GM21619 (cell line): ENCODE data around the gene SNX3.
"Not testable (repeated sequence)": the region's sequence is repeated elsewhere in the genome, so short reads cannot be mapped to it uniquely, and the experiment has no call there.

ENCODE experiments used
- ATAC-seq: cut with Tn5 transposase; IDR thresholded peaks from one replicate; pipeline ENCODE4 v1.9.1; 2021; ENCODE audit not compliant: unreplicated experiment

The SNX3 gene

GRCh38 chr6:108260809-108261569 is at the start of gene SNX3:
SNX3 (minus strand) TSS chr6:108261040; CDS start chr6:108260921, 119 bp downstream.
- peak; percentile 83 for ATAC-seq

GRCh38 chr6:108309844-108310243 is 49.0 kb upstream of the SNX3 start:
- ATAC-seq = no peak

- ATAC-seq = not testable (repeated sequence)
Measured at GRCh38 chr6:108308641-108309040, 47.8 kb upstream of the SNX3 start.

- ATAC-seq = no peak
Measured at GRCh38 chr6:108304646-108305045, 43.8 kb upstream of the SNX3 start.

DNA sequence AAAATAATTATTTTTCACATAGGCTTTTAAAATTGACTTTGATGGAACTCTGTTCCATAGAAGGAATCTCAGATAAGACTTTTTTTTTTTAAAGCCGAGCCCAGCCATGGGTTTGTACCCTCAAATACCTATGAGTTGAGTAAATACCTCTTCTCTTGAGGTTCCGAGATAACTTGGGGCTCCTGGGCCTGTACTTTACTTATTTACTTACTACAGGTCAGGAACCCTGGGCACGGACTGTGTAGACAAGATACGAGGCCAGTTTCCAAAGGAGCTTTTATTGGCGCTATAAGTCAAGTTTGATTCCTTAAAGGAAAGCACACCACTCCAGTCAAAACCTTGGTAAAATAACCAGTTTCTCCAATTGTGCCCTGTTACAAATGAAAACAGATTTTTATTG is 41.5 kb upstream of the SNX3 start:
- ATAC-seq = no peak

- ATAC-seq = no peak
Measured at GRCh38 chr6:108295676-108296075, 34.8 kb upstream of the SNX3 start.

DNA sequence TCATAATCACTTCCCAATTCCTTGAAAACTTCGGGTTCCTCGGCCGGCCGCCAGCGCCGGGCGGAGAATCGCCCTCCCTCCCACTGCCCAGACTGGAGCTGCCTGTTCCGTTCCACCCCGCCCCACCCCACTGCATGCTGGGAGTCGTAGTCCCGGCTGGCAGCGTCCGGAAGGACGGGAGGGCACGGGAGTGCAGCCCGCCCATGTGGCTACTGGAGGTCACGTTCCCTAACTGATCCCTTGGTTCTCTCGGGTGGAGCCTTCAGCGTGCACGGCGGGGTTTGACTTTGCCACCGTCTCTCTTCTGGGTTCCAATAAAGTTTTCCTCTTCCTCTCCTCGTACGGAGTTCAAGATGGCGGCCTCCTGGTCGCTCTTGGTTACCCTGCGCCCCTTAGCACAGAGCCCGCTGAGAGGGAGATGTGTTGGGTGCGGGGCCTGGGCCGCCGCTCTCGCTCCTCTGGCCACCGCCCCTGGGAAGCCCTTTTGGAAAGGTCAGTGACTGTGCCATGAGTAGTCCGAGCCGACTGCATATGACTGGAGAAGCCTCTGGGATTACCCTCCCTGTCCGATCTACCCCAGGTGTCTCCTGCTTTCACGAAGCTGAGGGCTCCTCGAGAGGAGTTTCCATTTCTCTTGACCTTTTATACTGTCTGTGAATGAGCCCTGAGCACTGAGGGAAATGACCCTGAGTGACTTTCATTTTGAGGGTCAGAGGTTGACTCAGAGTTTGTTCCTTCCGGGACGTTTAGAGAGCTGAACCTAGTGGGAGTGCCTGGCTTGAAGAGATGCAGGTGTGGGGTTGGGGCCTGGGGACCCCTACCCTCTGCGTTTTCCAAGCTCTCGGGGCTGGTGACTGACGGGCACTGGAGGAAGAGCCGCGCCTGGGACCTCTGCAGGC is 34.1 kb upstream of the SNX3 start, which contains the start of gene AFG1L:
TSS of gene AFG1L (plus strand) at position 328 of the 899 bp plus-strand sequence. CDS start at position 354, 26 bp downstream.
- peak; percentile 86 for ATAC-seq

GRCh38 chr6:108294297-108294726 is 33.5 kb upstream of the SNX3 start:
- ATAC-seq = peak; percentile 19

DNA sequence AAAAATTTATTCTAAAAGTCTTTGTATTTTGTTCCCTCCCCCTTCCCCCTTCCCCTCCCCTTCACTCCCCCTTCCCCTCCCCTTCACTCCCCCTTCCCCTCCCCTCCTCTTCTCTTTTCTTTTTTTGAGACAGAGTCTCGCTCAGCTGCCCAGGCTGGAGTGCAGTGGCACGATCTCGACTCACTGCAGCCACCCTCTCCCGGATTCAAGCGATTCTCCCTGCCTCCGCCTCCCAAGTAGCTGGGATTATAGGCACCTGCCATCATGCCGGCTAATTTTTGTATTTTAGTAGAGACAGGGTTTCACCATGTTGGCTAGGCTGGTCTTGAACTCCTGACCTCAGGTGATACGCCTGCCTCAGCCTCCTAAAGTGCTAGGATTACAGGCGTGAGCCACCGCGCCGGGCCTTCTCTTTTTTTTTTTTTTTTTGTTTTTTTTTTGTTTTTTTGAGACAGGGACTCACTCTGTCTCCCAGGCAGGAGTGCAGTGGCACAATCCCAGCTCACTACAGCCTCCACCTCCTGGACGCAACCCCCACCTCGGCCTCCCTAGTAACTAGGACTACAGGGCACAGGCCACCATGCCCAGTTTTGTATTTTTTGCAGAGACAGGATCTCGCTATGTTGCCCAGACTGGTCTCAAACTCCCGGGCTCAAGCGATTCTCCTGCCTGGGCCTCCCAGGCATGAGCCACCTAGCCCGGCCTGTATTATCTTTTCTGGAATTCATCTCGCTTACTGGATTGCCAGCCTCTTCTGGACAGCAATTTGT is 32.9 kb upstream of the SNX3 start:
- no peak for ATAC-seq

DNA sequence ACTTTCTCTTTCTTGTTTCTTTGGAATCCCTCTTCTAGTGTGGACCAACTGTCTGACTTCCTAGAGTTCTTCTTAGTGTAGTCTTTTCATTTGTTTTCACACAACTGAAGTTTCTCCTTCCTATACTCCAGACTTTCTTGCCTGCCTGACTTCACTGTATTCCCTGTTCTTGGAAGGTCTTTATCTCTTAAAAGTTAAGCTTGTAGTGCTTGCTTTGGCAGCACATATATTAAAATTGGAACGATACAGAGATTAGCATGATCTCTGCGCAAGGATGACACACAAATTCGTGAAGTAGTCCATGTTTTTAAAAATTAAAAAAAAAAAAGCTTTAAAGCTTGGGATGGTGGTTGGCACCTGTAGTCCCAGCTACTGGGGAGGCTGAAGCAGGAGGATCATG is 31.7 kb upstream of the SNX3 start:
- not testable (repeated sequence) for ATAC-seq

GRCh38 chr6:108291091-108291490 is 30.3 kb upstream of the SNX3 start:
- ATAC-seq = no peak

- no peak for ATAC-seq
Measured at GRCh38 chr6:108288742-108289141, 27.9 kb upstream of the SNX3 start.

- ATAC-seq = no peak
Measured at GRCh38 chr6:108287373-108287772, 26.5 kb upstream of the SNX3 start.

GRCh38 chr6:108286366-108286765 is 25.5 kb upstream of the SNX3 start:
- ATAC-seq = no peak

- ATAC-seq = no peak
Measured at GRCh38 chr6:108285381-108285780, 24.5 kb upstream of the SNX3 start.

GRCh38 chr6:108277831-108278230 is 17.0 kb upstream of the SNX3 start:
- ATAC-seq = no peak

DNA sequence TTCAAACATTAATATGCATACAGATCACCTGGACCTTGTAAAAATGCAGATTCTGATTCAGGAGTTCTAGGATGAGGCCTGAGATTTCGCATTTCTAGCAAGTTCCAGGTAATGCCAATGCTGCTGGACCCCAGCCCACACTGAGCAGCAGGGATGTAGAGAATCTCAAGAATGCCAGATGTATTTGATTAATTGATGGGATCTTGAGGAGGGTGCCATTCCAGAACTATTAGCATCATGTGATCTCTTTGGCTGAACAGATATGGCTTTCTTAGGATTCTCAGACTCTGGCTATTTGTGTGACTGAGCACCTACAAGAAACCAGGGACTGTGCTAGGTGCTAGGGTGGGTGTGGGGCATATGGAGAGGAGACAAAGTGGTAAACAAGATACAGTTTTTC is 16.5 kb upstream of the SNX3 start:
- no peak for ATAC-seq

GRCh38 chr6:108275976-108276375 is 15.1 kb upstream of the SNX3 start:
- ATAC-seq = no peak

GRCh38 chr6:108274546-108274945 is 13.7 kb upstream of the SNX3 start:
- no peak for ATAC-seq

- ATAC-seq = not testable (repeated sequence)
Measured at GRCh38 chr6:108269955-108270354, 9.1 kb upstream of the SNX3 start.

DNA sequence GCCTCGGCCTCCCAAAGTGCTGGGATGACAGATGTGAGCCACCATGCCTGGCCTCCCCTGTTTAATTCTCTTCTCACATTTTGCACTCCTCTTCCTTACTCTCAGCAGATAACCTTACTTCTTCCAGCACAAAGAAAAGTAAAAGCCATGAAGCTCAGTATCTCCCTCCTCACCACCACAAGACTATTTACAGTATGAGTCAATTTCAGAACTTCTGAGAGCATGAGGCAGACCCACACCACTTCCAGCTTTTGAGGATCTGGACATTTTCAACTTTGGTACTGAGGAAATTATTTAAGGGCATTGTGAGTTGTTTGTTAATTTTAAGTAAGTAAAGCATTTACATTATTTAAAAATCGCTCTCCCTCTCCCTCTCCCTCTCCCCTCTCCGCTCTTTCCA is 8.0 kb upstream of the SNX3 start:
- ATAC-seq = no peak
